ENCODE results near the gene PLXNA4. TPM values are rescaled to one million over a fixed set of nuclear protein-coding genes. Genes with fewer than 3 reads are reported as not detected.

Gene PLXNA4
- total RNA-seq, 1 donor from 2014 or later = 16.2 TPM

- Mint-ChIP-seq H3K27ac (ENCODE audit: unreplicated experiment) (no peak overlapping the region), H3K4me1 (ENCODE audit: low read depth, unreplicated experiment) (peaks cover 1% of the 10 kb centered on the region), H3K9me3 (ENCODE audit: unreplicated experiment) (peaks cover 3% of the 10 kb centered on the region), H3K36me3 (ENCODE audit: unreplicated experiment) (peaks cover 5% of the 10 kb centered on the region), H3K27me3 (ENCODE audit: unreplicated experiment) (peaks cover 4% of the 10 kb centered on the region), H3K4me3 (ENCODE audit: unreplicated experiment) (no peak overlapping the region)
- DNase-seq = no peak
- TF ChIP-seq, protein P1, sequence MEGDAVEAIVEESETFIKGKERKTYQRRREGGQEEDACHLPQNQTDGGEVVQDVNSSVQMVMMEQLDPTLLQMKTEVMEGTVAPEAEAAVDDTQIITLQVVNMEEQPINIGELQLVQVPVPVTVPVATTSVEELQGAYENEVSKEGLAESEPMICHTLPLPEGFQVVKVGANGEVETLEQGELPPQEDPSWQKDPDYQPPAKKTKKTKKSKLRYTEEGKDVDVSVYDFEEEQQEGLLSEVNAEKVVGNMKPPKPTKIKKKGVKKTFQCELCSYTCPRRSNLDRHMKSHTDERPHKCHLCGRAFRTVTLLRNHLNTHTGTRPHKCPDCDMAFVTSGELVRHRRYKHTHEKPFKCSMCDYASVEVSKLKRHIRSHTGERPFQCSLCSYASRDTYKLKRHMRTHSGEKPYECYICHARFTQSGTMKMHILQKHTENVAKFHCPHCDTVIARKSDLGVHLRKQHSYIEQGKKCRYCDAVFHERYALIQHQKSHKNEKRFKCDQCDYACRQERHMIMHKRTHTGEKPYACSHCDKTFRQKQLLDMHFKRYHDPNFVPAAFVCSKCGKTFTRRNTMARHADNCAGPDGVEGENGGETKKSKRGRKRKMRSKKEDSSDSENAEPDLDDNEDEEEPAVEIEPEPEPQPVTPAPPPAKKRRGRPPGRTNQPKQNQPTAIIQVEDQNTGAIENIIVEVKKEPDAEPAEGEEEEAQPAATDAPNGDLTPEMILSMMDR (IDR thresholded peaks at IDR 0.05; ENCODE audit: partially characterized antibody, unreplicated experiment) = no peak
These were observed 199.8 kb downstream of the PLXNA4 start for GRCh38 chr7:132376361-132377013.

GRCh38 chr7:132373879-132374278 lies 202.4 kb downstream of the PLXNA4 start:
- Mint-ChIP-seq H3K36me3 (ENCODE audit: unreplicated experiment) (peaks cover 5% of the 10 kb centered on the region), H3K27me3 (ENCODE audit: unreplicated experiment) (peaks cover 8% of the 10 kb centered on the region), H3K4me1 (ENCODE audit: low read depth, unreplicated experiment) (no peaks in the 10 kb centered on the region), H3K9me3 (ENCODE audit: unreplicated experiment) (peaks cover 4% of the 10 kb centered on the region), H3K27ac (ENCODE audit: unreplicated experiment) (no peak overlapping the region), H3K4me3 (ENCODE audit: unreplicated experiment) (no peak overlapping the region)
- no peak for DNase-seq
- TF ChIP-seq, protein P1 (IDR thresholded peaks at IDR 0.05; ENCODE audit: partially characterized antibody, unreplicated experiment) = no peak

DNA sequence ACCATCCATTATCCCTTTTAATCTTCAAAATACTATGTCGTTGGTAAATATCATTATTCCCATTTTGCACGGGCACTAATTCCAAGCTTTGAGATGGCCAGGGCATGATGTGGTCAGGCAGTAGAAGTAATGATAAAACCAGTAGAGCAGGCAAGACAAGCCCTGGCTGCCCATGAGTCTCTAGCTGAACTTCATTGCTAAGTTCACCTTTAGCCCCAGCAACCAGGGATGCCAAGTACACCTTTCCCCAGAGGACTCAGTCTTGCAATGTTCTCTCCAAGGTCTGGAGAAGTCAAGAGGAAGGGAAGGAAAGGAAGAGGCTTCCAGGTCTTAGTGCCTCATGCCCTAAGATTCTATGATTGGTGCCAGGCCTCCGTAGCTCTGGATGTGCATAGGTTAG lies 203.2 kb downstream of the PLXNA4 start:
- Mint-ChIP-seq H3K4me1 (ENCODE audit: low read depth, unreplicated experiment) (no peaks in the 10 kb centered on the region), H3K36me3 (ENCODE audit: unreplicated experiment) (peaks cover 5% of the 10 kb centered on the region), H3K27me3 (ENCODE audit: unreplicated experiment) (peaks cover 9% of the 10 kb centered on the region), H3K27ac (ENCODE audit: unreplicated experiment) (no peak overlapping the region), H3K9me3 (ENCODE audit: unreplicated experiment) (peaks cover 6% of the 10 kb centered on the region), H3K4me3 (ENCODE audit: unreplicated experiment) (no peak overlapping the region)
- TF ChIP-seq, protein P1 (IDR thresholded peaks at IDR 0.05; ENCODE audit: partially characterized antibody, unreplicated experiment) = no peak
- DNase-seq = no peak

DNA sequence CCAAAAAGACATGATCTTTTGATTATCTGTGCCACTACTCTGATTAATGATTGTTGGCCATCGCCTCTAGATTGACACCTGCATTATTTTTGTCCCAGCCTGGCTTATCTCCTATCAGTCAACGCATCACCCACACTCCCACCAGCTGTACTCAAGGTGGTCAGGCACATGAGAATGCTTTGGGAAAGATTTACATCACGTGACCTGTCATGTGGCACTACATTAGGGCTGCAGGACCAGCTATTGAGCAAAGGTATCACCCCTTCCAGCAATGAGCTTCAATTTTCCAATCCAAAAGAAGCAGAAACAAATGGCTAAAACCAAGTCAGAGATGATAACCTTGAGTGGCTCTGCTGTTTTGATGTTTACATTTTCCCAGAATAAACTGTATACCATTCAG lies 204.3 kb downstream of the PLXNA4 start:
- no peak overlapping the region for H3K27ac Mint-ChIP-seq (ENCODE audit: unreplicated experiment)
- peaks cover 5% of the 10 kb centered on the region for H3K36me3 Mint-ChIP-seq (ENCODE audit: unreplicated experiment)

More for the DNA sequence above, 204.3 kb downstream of the PLXNA4 start:
- Mint-ChIP-seq H3K4me3 (ENCODE audit: unreplicated experiment) (no peak overlapping the region), H3K4me1 (ENCODE audit: low read depth, unreplicated experiment) (no peaks in the 10 kb centered on the region), H3K27me3 (ENCODE audit: unreplicated experiment) (peaks cover 6% of the 10 kb centered on the region), H3K9me3 (ENCODE audit: unreplicated experiment) (peaks cover 4% of the 10 kb centered on the region)
- TF ChIP-seq, protein P1 (IDR thresholded peaks at IDR 0.05; ENCODE audit: partially characterized antibody, unreplicated experiment) = no peak
- DNase-seq = no peak
